ENCODE measurements around the gene QSOX2.

The QSOX2 gene

DNA sequence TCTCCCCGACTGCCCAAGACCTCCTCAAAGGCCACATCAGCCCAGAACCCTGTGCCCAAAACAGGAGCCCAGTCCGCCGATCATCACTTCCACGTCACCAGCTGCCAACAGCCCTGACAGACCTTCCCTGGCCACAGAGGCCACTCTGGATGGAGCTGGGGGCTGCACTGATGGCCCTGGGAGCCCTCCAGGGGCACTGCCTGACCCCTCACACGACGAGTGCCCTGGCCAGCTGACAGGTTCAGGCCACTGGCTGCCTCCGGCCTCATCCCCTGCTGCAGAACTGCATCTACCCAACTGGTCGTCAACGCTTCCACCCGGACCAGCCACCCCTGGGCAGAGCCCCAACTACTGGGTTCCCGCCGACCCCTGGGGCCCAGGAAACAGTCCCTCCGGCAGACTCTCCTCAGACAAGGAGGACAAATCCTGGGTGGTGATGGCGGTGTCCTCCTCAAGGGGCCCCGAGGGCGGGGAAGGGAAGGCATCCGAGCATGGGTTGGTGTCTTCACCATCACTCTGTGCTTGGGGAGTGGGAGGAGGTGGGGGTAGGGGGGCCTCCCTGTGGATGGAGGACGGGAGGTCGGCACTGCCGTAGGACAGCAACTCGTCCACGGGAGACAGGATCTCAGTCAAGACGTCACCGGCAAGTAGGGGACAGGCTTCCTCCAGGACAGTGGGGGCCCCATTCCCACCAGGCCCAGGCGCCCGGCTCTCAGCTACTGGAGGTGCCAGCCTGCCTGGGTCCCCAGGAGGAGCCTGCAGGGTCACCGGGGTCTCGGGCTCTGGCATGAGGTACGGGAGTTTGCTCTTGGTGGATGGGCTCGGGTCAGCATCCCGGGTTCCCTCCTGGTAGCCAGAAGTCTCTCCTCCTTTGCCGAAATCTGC, 7.9 kb upstream of the QSOX2 start:
- no peak overlapping the region for H3K4me3 ChIP-seq (ENCODE audit: low read depth, low read length)
- TF ChIP-seq, protein P1, sequence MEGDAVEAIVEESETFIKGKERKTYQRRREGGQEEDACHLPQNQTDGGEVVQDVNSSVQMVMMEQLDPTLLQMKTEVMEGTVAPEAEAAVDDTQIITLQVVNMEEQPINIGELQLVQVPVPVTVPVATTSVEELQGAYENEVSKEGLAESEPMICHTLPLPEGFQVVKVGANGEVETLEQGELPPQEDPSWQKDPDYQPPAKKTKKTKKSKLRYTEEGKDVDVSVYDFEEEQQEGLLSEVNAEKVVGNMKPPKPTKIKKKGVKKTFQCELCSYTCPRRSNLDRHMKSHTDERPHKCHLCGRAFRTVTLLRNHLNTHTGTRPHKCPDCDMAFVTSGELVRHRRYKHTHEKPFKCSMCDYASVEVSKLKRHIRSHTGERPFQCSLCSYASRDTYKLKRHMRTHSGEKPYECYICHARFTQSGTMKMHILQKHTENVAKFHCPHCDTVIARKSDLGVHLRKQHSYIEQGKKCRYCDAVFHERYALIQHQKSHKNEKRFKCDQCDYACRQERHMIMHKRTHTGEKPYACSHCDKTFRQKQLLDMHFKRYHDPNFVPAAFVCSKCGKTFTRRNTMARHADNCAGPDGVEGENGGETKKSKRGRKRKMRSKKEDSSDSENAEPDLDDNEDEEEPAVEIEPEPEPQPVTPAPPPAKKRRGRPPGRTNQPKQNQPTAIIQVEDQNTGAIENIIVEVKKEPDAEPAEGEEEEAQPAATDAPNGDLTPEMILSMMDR (IDR thresholded peaks at IDR 0.05; ENCODE audit: borderline replicate concordance, insufficient read depth, low read depth, low read length): no peak

GRCh38 chr9:136252846-136253245, 7.2 kb upstream of the QSOX2 start:
- TF ChIP-seq, protein P1 (IDR thresholded peaks at IDR 0.05; ENCODE audit: borderline replicate concordance, insufficient read depth, low read depth, low read length): no peak
- H3K4me3 ChIP-seq (ENCODE audit: low read depth, low read length): no peak overlapping the region

DNA sequence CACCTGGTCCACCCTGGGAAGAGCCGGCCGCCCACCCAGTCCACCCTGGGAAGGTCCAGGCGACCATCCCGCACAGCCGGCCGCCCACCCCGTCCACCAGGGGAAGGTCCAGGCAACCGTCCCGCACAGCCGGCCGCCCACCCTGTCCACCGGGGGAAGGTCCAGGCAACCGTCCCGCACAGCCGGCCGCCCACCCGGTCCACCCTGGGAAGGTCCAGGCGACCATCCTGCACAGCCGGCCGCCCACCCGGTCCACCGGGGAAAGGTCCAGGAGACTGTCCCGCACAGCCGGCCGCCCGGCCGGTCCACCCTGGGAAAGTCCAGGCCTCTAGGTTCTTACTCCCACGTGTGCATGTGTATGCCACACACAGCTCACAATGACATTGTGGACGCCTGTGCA, 6.7 kb upstream of the QSOX2 start:
- TF ChIP-seq, protein P1 (IDR thresholded peaks at IDR 0.05; ENCODE audit: borderline replicate concordance, insufficient read depth, low read depth, low read length): no peak
- no peak overlapping the region for H3K4me3 ChIP-seq (ENCODE audit: low read depth, low read length)

DNA sequence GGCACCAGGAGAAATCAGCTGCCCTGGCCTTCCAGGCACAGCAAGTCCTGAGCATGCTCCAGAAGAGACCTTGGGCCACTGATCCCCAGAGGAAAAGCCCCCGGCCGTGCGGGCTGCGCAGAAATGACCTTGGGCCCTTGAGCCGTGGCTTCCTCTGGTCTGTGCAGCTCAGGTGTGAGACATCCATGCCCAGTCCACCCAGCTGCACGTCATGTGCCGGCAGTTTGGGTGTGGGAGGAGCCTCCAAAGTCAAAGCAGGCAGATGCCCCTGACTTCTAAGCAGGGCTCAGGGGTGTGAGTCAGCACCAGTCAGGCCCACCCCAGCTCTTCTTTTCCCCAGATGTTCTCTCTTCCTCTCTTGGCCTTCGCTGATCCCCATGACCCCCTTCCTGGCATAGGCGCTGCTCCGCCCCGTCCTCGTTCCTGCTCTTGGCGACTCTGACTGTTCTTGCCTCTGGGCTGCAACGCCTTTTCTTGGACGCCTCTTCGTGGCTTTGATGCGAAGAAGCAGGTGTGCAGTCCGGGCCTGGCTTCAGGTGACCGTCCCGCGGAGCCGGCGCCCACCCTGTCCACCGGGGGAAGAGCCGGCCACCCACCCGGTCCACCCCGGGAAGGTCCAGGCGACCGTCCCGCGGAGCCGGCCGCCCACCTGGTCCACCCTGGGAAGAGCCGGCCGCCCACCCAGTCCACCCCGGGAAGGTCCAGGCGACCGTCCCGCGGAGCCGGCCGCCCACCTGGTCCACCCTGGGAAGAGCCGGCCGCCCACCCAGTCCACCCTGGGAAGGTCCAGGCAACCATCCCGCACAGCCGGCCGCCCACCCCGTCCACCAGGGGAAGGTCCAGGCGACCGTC, 5.9 kb upstream of the QSOX2 start:
- TF ChIP-seq, protein P1 (IDR thresholded peaks at IDR 0.05; ENCODE audit: borderline replicate concordance, insufficient read depth, low read depth, low read length): no peak
- no peak overlapping the region for H3K4me3 ChIP-seq (ENCODE audit: low read depth, low read length)

GRCh38 chr9:136250676-136251075, 5.1 kb upstream of the QSOX2 start:
- TF ChIP-seq, protein P1 (IDR thresholded peaks at IDR 0.05; ENCODE audit: borderline replicate concordance, insufficient read depth, low read depth, low read length): no peak
- no peak overlapping the region for H3K4me3 ChIP-seq (ENCODE audit: low read depth, low read length)

DNA sequence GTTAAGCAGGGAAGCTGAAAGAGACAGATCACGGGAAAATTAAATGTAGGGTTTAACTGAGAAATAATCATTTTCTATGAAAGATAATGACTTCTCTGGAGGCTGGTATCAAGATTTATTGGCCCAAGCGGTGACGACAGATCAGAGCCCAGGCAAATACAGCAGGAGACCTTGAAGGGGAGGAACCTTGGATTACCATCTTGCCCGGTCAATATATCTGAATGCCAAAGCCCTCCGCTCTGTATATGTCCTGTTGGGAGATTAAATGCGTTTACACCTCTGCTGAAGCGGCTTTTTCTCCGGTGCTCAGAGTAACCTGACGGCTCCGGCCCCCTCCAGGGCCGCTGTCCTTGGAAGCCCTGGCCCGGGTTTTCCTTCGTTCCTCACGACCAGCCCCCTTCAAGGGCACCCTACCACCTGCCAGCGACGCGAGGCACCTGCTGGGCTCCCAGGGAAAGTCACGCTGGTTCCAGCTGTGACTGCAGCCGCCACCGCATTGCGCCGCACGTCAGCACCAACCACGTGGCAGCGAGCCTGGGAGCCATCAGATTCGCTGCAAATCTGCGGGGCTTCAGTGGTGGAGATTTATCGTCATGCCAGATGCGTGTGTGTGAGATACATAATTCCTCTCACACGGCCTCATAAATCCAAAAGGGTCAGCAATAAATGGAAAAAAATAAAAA, 4.4 kb upstream of the QSOX2 start:
- no peak overlapping the region for H3K4me3 ChIP-seq (ENCODE audit: low read depth, low read length)
- TF ChIP-seq, protein P1 (IDR thresholded peaks at IDR 0.05; ENCODE audit: borderline replicate concordance, insufficient read depth, low read depth, low read length): no peak

All from GM12875 (cell line).